Caco-2 (cell line): ENCODE results near the gene LMF1. TPM values are rescaled to one million over a fixed set of nuclear protein-coding genes. Genes with fewer than 3 reads are reported as not detected.
"Not testable (repeated sequence)": the region's sequence is repeated elsewhere in the genome, so short reads cannot be mapped to it uniquely, and the experiment has no call there.

Experiments used
- BruUV-seq: library from RNA; stranded (reverse); fragments of 400-500 nt; replicated peaks from 2 replicates; lab custom pipeline; 2021; lab: Mats Ljungman, UMichigan
- CTCF ChIA-PET: fragments of 300-600 bp; sonication (Branson Sonifier 250); formaldehyde crosslinking; loops from one replicate; lab custom pipeline; 2022; ENCODE audit warnings: antibody characterized with exemption; lab: Charles Lee
- POLR2A ChIA-PET: fragments of 300-600 bp; sonication (Branson Sonifier 250); formaldehyde crosslinking; loops from one replicate; lab custom pipeline; 2022; ENCODE audit warnings: antibody characterized with exemption; lab: Charles Lee
- DNase-seq, 2 experiments: peaks; one replicate each; pipeline versions ENCODE4 v3.0.0 to v3.0.0-alpha.2; 2020 to 2022
- H3K27me3 ChIP-seq: replicated peaks from 2 replicates; pipeline ENCODE4 v1.6.0; 2011; ENCODE audit warnings: low read length; ENCODE audit not compliant: control insufficient read depth, insufficient read depth
- H3K36me3 ChIP-seq: 2 replicates; pipeline ENCODE4 v1.5.1; 2011; ENCODE audit warnings: low read length; ENCODE audit not compliant: control insufficient read depth, insufficient read depth
- H3K4me1 ChIP-seq: fragments of 250-450 bp; sonication (Bioruptor Pico); 2 replicates; pipeline ENCODE4 v1.5.1; 2020; ENCODE audit warnings: mild to moderate bottlenecking
- H3K4me3 ChIP-seq: 2 replicates; pipeline ENCODE4 v1.5.1; 2011; ENCODE audit warnings: low read depth, mild to moderate bottlenecking, control low read depth, low read length
- H3K9me3 ChIP-seq: fragments of 250-450 bp; sonication (Bioruptor Pico); 2 replicates; pipeline ENCODE4 v1.5.1; 2020; ENCODE audit warnings: mild to moderate bottlenecking, moderate library complexity
- H3K27ac Mint-ChIP-seq: one replicate; pipeline ENCODE4 v1.8.0; 2022; ENCODE audit warnings: mixed read lengths; ENCODE audit not compliant: unreplicated experiment
- H3K27me3 Mint-ChIP-seq: one replicate; pipeline ENCODE4 v1.8.0; 2022; ENCODE audit warnings: mixed read lengths; ENCODE audit not compliant: insufficient read depth, unreplicated experiment
- H3K36me3 Mint-ChIP-seq: one replicate; pipeline ENCODE4 v1.8.0; 2022; ENCODE audit warnings: mild to moderate bottlenecking, mixed read lengths; ENCODE audit not compliant: insufficient read depth, unreplicated experiment
- H3K4me1 Mint-ChIP-seq: one replicate; pipeline ENCODE4 v1.8.0; 2022; ENCODE audit warnings: low read depth, mixed read lengths; ENCODE audit not compliant: unreplicated experiment
- H3K4me3 Mint-ChIP-seq: one replicate; pipeline ENCODE4 v1.8.0; 2022; ENCODE audit warnings: mild to moderate bottlenecking, moderate library complexity, mixed read lengths; ENCODE audit not compliant: unreplicated experiment
- H3K9me3 Mint-ChIP-seq: one replicate; pipeline ENCODE4 v1.8.0; 2022; ENCODE audit warnings: mixed read lengths; ENCODE audit not compliant: unreplicated experiment
- CTCF ChIP-seq, 2 experiments: fragments of 200-600 bp in 1 of 2; IDR thresholded peaks; 1 replicate in 1 of 2; 2 replicates in 1 of 2; pipeline versions ENCODE4 v1.5.1 to v1.8.0; 2011 to 2022; ENCODE audit warnings: antibody characterized with exemption in 1 of 2, control low read depth in 1 of 2, inconsistent platforms in 1 of 2, low read depth in 1 of 2, low read length in 1 of 2, mild to moderate bottlenecking in 1 of 2, moderate library complexity in 1 of 2; ENCODE audit not compliant: insufficient read depth in 1 of 2, severe bottlenecking in 1 of 2, unreplicated experiment in 1 of 2
- intact Hi-C: fragments of 100-400 bp; cut with micrococcal nuclease; formaldehyde crosslinking; loops from one replicate; pipeline ENCODE4 v1.10.0; 2022; ENCODE audit not compliant: unreplicated experiment
- total RNA-seq: library from RNA; stranded (reverse); gene quantifications from 2 replicates; pipeline ENCODE4 v1.2.3, GENCODE V29; 2022

Gene LMF1
- total RNA-seq, 1 experiment from 2014 or later = 12.3 TPM

GRCh38 chr16:952321-952720 lies 18.5 kb downstream of the LMF1 start:
- no TSS peak for BruUV-seq
- Histone ChIP-seq H3K36me3 (no peaks in the 10 kb centered on the region), H3K9me3 (no peaks in the 10 kb centered on the region), H3K4me1 (no peaks in the 10 kb centered on the region), H3K27me3 (no peaks in the 10 kb centered on the region), H3K4me3 (no peak overlapping the region)
- no peak overlapping the region for H3K27ac Mint-ChIP-seq
- H3K4me1 Mint-ChIP-seq = no peaks in the 10 kb centered on the region
- H3K27me3 Mint-ChIP-seq = no peaks in the 10 kb centered on the region
- ChIA-PET CTCF (no interaction called here), POLR2A (no interaction called here)
- H3K4me3 Mint-ChIP-seq = no peak overlapping the region
- DNase-seq = no peak
- no peaks in the 10 kb centered on the region for H3K9me3 Mint-ChIP-seq
- intact Hi-C loops = no loop called here
- H3K36me3 Mint-ChIP-seq = no peaks in the 10 kb centered on the region
- TF ChIP-seq CTCF (IDR thresholded peaks at IDR 0.05; ENCODE audit: insufficient read depth in 1 of 2, low read depth in 1 of 2, low read length in 1 of 2, severe bottlenecking in 1 of 2, unreplicated experiment in 1 of 2) = no peak

GRCh38 chr16:951660-952301 lies 19.0 kb downstream of the LMF1 start:
- no TSS peak for BruUV-seq
- intact Hi-C loops = no loop called here
- no peak overlapping the region for H3K4me3 ChIP-seq
- no peaks in the 10 kb centered on the region for H3K27me3 ChIP-seq
- H3K27me3 Mint-ChIP-seq = no peaks in the 10 kb centered on the region
- H3K9me3 Mint-ChIP-seq = no peaks in the 10 kb centered on the region
- ChIA-PET CTCF (no interaction called here), POLR2A (no interaction called here)
- no peaks in the 10 kb centered on the region for H3K36me3 Mint-ChIP-seq
- H3K9me3 ChIP-seq = no peaks in the 10 kb centered on the region
- H3K4me1 ChIP-seq = no peaks in the 10 kb centered on the region
- no peak for DNase-seq
- no peak overlapping the region for H3K27ac Mint-ChIP-seq
- H3K4me1 Mint-ChIP-seq = no peaks in the 10 kb centered on the region
- H3K36me3 ChIP-seq = no peaks in the 10 kb centered on the region
- no peak overlapping the region for H3K4me3 Mint-ChIP-seq
- no peak for TF ChIP-seq CTCF (IDR thresholded peaks at IDR 0.05; ENCODE audit: insufficient read depth in 1 of 2, low read depth in 1 of 2, low read length in 1 of 2, severe bottlenecking in 1 of 2, unreplicated experiment in 1 of 2)

GRCh38 chr16:950733-951573 lies 19.8 kb downstream of the LMF1 start:
- H3K4me3 ChIP-seq, H3K4me1 ChIP-seq, BruUV-seq, H3K9me3 Mint-ChIP-seq, H3K27ac Mint-ChIP-seq, H3K27me3 Mint-ChIP-seq, H3K27me3 ChIP-seq, H3K9me3 ChIP-seq, H3K36me3 ChIP-seq, H3K4me1 Mint-ChIP-seq, intact Hi-C loops, H3K36me3 Mint-ChIP-seq, H3K4me3 Mint-ChIP-seq, DNase-seq, POLR2A ChIA-PET, CTCF ChIA-PET: not testable (repeated sequence)

- CTCF ChIA-PET, H3K27me3 ChIP-seq, H3K4me1 Mint-ChIP-seq, DNase-seq, H3K9me3 ChIP-seq, H3K9me3 Mint-ChIP-seq, H3K27me3 Mint-ChIP-seq, POLR2A ChIA-PET, H3K4me1 ChIP-seq, H3K4me3 Mint-ChIP-seq, H3K27ac Mint-ChIP-seq, intact Hi-C loops, H3K36me3 ChIP-seq, BruUV-seq, H3K36me3 Mint-ChIP-seq, H3K4me3 ChIP-seq: not testable (repeated sequence)
These were observed 22.0 kb downstream of the LMF1 start for GRCh38 chr16:948767-949166.

GRCh38 chr16:947922-948303 lies 22.9 kb downstream of the LMF1 start:
- intact Hi-C loops = not testable (repeated sequence)

More at GRCh38 chr16:947922-948303, 22.9 kb downstream of the LMF1 start:
- H3K36me3 ChIP-seq, H3K4me3 ChIP-seq, H3K4me1 ChIP-seq, H3K9me3 Mint-ChIP-seq, H3K4me3 Mint-ChIP-seq, POLR2A ChIA-PET, H3K27ac Mint-ChIP-seq, H3K36me3 Mint-ChIP-seq, H3K4me1 Mint-ChIP-seq, BruUV-seq, DNase-seq, H3K27me3 ChIP-seq, H3K9me3 ChIP-seq, H3K27me3 Mint-ChIP-seq, CTCF ChIA-PET: not testable (repeated sequence)
